Skeletal muscle cell (primary cell): ENCODE data around the gene CTNNA1.

Source experiments
- DNase-seq: peaks from one replicate; pipeline ENCODE4 v3.0.0-alpha.2; 2010; ENCODE audit warnings: low read depth
- H3K4me3 ChIP-seq: 2 replicates; pipeline ENCODE4 v1.5.1; 2011; ENCODE audit warnings: low read depth, mild to moderate bottlenecking, control low read depth, low read length, moderate library complexity

The CTNNA1 gene

DNA sequence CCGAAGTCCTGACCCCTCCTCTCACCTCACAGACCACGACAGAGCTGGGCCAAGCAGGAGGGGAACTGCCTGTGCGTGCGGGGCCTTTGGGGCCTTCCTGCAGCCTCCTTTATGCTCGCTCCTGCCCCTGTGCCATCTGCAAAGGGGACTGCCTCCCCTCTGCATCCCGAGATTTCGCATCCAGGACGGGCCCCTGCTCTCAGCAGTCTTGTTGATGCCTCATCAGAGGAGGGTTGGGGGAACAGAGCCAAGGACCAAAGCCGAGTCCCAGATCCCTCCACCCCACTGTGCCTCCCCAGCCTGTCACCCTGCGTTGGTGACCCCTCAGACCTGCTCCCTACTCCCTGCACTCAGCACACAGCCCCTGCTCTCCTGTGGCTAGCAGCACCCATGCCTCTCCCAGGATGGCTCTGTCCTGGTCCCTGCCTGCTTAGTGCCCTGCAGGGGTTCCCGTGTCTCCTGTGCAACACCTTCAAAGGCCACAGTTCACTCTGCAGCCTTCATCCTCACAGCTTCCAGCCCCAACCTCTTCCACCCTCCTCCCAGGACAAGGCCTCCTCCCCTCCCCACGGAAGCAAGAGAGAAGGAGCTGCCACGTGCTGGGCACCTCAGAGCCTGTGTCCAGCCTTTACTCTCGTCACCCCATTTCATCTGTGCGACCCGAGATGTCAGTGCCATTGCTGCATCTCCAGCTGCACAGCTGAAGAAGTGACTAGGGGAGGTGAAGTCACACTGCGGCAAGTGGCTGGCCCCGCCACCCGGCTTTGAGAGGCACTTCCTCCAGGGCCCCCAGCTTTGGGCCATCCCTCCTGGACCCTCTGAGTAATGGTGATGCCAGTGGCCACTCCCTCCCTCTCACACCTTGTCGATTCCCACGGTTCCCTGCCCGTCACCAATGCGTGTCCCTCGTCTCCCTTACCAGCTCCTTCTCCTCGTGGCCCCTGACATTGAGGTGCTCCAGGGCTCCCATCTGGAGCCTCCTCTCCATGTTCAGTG is 184.5 kb downstream of the CTNNA1 start:
- no peak for DNase-seq
- H3K4me3 ChIP-seq = no peak overlapping the region

DNA sequence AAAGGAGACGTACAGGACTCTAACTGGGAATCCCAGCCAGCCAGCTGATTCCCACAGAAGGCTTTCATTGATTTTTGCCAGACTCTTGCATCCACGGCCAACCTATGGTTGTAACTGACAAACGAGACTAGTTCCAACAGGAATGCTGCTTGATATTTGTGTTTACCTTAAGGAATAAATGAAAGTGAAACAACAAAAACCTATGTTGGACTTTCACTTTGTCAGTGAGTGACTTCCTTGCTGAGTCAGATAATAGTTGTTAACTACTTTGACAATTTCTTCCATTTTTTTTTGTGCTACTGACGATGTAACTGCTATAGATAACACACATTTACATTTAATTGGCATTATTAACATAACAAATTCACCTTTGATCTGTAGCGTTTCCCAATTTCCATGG is 185.3 kb downstream of the CTNNA1 start:
- DNase-seq = no peak
- no peak overlapping the region for H3K4me3 ChIP-seq

DNA sequence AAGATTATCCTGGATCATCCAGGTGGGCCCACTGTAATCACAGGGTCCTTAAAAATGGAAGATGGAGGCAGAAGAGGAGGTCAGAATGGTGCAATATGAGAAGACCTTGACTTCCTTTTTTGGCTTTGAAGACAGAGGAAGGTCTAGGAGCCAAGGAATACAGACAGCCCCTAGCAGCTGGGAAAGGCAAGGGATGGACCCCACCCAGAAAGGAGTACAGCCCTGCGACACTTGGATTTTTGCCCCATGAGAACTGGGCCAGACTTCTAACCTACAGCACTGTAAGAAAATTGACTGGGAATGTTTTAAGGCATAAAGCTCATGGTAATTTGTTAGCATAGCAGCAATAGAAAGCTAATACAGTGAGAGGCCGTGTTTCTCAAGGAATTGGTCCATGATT is 188.8 kb downstream of the CTNNA1 start:
- no peak for DNase-seq
- no peak overlapping the region for H3K4me3 ChIP-seq

DNA sequence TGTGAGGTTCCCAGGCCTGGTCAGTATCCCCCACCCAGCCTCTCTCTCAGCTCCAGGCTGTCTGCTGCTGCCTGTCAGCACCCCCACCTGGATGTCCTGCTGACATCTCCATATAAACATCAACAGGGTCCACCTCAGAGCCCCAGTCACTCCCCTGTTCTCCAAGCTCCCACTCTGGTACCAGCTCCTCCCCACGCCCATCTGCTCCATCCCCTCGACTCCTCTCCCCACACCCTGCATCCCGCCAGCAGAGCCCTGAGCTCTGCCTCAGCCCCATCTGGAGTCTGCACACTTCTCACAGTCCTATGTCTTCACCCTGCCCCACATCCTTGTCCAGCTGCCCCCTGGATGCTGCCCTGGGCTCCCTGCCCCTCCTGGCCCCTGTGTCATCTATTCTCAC is 189.6 kb downstream of the CTNNA1 start:
- no peak for DNase-seq
- H3K4me3 ChIP-seq = no peak overlapping the region

DNA sequence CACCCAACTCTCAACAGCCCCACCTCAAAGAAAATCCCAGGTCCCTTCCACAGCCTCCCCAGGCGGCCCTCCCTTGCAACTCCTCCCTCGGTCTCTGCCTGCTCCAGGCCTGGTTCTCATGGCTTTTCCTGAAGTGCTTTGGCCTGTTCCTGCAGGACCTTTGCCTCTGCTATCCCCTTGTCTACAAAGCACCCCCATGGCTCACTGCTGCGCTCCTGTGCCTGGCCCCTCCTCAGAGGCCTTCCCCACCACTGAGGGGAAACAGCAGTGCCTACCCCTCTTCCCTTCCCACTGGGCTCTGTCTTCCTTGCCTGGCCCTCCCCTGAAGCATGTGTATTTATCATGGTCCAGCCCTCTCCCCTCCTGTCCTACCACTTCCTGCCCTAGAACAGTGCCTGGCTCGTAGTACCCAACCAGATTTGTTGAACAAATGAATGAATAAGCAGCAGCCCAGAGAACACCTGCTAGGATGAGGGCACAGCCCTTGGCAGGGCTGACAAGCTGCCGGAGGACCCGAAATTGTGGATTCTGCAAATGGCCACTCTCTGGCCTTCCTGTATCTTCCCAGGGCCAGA is 190.5 kb downstream of the CTNNA1 start:
- no peak overlapping the region for H3K4me3 ChIP-seq

DNA sequence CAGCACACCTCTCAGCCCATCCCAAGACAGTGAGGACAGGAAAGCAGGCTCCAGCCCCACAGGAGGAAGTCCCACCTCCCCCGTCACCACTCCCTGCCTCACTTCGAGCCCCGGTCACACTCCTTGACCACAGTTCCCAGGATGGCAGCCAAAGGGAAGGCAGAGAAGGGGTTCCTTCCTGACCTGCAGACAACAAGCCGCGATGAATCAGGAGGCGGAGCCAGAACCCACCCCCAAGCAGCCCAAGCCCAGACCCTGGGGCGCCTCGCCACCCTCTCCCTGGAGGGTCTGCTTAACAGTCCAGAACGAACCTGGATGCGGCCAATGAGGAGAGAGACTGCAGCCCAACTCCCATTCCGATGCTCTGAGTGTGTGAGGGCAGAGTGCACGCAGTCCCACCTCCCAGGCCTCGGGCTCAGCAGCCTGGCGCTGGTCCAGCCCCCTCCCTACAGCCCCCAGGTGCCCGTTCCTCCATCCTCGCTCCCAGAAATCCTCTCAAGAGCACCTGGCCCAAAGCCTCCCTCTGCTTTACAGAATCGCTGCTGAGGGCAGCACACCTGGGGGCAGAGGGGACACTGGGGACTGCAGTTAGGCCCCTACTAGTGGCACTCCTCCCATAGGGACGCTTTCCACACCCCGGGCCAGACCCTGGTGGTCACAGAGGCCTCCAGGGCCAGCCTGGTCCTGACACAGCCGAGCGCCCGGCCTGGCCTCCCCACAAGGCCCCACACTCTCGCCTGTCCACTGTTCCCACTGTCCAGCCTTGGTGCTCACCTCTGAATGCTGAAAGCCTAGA is 191.5 kb downstream of the CTNNA1 start:
- no peak overlapping the region for H3K4me3 ChIP-seq
- DNase-seq = no peak

More for the DNA sequence above, 190.5 kb downstream of the CTNNA1 start:
- DNase-seq = no peak

DNA sequence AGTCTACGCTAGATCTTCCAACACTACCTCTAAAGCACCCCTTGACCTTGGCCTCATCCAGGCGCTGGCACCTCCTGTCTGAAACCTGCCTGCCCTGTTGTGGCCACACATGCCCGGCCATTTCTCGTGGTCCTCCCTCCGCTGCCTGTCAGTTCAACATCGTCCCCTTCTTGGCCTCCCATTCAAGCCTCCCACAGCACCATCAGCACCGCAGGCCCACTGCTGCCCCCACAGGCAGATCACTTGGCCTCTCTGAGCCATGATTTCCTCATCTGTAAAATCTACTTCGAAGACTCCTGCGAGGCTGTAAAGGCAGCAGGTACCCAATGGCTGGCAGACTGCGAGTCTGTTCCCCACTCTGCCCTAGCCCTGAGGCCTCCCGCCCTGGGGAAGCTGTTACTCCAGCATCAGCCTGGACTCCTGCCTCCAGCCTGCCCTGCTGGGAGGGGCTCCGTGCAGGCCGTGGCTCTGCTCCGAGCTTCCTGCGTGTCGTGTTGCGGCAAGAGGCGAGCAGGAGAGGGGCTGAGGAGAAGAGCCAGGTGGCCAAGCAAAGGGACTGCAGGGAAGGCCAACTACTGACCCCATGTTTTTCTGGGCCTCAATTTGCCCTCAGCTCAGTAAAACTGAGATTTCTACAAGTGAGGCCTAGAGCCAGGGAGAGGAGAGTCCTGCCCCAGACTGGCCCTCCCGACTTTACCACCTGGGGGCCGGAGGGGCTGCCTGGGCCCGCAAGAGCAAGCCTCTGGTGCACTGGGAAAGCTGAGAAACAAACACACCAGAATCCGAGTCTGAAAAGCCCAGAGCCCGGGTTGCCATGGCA is 192.4 kb downstream of the CTNNA1 start:
- DNase-seq = no peak
- H3K4me3 ChIP-seq = no peak overlapping the region

DNA sequence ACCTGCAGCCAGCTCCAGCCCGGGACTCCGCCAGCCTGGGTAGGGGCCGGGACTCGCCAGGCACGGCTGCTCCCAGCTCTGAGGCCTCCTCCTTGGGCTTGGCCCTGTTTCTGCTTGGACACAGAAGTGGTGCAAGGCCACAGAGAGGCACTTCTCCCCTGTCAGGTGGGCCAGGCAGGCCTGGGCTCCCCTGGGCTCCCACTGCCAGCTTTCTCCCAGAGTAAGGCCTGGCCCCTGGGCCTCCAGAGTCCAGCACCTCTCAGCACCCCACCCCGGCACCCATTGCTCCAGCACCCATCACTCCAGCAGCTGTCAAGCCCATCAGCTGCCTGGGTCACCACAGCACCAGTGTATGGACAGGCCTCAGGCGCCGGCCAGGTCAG is 193.0 kb downstream of the CTNNA1 start:
- DNase-seq = no peak
- H3K4me3 ChIP-seq = no peak overlapping the region

DNA sequence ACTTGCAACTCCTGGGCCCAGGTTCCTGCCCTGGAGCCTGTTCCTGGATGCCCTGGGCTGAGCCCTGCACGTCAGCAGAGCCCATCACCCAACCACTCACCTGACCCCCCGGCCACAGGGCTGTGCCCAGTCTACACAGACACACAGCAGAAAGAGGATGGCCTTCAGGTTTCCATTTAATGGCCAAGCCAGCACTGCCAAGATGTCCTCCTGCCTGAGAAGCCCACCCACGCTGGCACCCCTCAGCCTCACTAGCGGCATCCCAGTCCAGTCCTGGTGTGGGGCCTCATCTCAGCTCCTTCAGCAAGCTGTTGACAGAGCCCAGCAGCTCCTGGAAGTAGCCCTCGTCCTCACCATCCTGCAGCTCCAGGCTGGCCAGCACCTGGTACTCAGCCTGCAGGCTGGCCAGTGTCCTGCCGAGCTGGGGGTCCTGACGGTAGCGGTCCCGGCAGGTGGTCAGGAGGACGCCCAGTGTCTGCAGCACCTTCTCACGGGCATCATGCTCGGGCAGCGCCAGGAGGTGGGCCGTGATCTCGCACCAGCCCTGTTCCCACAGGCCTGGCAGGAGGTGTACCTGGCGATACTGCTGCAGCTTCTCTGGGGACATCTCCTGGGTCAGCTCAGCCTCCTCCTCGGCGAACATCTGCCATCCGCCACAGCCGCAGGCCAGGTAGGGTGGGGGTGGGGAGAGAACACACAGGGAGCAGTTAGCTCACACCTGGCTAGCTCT is 193.8 kb downstream of the CTNNA1 start:
- DNase-seq = no peak
- no peak overlapping the region for H3K4me3 ChIP-seq

DNA sequence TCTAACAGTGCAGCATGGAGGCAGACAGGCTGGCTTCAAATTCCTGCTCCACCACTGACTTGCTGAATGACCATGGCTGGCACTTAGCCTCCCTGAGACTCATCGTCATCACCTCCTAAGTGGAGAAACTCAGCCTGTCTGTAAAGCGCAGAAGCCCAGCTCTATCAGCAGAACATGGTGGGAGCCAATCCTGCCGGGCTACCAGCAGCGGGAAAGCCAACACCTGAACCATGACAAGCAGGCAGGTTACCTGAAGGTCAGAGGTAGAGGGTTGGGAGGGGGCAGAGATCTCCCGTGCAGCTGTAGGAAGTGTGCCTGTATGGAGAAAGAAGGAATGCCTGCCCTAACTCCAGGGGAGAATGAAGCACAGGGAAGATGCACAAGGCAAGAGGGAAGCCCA is 194.6 kb downstream of the CTNNA1 start:
- DNase-seq = no peak
- H3K4me3 ChIP-seq = no peak overlapping the region

DNA sequence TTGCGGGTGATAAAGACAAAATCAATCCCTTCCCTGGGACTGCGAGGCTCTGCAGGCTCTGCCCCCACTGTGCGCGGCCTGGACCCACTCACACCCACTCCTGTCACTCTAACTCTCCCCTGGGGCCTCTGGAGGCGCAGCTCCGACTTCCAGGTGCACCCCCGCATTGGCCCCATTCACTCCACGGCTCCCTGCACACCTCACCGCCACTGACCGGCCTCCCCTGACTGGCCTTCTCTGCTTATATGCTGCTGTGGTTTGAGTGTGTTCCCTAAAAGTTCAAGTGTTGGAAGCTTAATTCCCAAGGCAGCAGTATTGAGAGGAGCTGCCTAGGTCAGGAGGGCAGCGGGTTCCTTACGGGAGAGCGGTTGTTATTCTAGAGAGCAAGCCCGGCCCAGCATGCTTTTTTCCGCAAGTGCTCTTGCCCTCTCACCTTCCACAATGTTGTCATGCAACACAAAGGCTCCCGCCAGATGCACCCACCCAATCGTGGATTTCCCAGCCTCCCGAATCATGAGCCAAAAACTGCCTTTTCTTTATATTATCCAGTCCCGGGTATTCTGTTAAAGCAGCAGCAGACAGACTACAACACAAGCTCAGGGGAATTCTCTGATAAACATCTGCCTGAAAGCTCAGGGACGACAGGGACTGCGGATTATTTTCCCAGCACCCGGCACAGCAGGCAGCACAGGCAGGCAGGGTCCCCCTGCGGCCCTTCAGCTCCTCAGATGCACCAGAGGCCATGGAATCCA is 195.4 kb downstream of the CTNNA1 start:
- peak; percentile 11 for DNase-seq

DNA sequence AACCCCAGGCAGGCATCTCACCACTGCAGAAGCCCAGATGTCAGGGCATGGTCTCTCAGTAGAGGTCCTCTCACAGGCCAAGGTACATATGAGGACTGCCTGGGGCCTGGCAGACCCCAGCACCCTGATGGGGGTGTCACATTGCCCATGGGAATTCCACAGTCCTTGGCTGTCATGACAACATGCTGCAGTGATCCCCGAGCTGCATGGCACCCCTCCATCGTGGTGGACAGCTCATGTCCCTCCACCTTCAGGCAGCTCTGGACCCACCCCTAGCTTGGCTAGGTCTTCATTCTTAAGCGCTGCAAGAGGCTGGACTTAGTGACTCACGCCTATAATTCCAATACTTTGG is 196.0 kb downstream of the CTNNA1 start:
- H3K4me3 ChIP-seq = no peak overlapping the region
- no peak for DNase-seq

More for the DNA sequence above, 195.4 kb downstream of the CTNNA1 start:
- no peak overlapping the region for H3K4me3 ChIP-seq

DNA sequence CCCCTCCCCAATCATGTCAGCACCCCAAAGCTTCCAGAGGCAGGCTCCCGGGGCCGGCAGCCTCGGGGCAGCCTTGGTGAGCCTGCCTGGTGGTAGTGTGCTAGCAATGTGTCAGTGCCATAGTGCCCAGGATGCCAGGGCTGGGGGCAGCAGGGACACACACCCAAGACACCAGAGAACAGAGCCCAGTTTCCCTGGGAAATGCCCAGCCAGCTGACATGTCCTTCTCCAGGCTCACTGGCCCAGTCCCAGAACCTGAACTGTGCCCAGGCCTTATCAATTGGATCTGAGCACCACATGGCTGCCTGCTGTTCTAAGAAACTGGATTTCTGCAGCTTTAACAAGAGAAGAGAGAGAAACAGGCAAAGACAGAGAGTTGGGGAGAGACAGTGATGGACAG is 196.8 kb downstream of the CTNNA1 start:
- DNase-seq = no peak
- H3K4me3 ChIP-seq = no peak overlapping the region

DNA sequence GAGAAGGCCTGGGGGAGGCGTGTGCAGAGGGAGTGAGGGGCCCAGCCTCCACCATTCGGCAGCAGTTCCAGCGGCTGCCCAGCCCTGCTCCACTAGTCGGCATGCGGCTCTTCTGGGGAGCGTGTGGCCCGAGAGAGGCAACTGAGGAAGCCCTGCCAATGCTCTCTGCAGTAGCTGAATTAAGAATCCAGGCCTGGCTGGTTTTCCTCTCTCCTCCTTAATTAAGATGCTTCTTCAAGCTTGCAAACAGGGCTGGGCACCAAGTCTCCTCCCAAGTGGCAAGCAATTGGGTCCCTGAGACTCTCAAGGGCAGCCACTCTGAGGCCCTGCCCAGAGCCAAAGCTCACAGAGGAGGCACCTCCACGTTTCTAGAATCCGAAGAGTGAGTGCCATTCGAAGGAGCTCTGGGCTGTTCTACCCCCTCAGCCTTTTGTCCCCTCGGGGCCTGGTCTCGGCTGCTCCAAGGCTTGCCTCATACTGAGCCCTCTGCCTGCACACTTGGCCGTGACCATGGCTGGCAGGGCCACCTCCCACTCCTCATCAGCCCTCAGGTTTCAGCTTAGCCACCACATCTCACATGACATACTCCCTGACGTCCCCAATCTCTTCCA is 197.3 kb downstream of the CTNNA1 start:
- no peak for DNase-seq

DNA sequence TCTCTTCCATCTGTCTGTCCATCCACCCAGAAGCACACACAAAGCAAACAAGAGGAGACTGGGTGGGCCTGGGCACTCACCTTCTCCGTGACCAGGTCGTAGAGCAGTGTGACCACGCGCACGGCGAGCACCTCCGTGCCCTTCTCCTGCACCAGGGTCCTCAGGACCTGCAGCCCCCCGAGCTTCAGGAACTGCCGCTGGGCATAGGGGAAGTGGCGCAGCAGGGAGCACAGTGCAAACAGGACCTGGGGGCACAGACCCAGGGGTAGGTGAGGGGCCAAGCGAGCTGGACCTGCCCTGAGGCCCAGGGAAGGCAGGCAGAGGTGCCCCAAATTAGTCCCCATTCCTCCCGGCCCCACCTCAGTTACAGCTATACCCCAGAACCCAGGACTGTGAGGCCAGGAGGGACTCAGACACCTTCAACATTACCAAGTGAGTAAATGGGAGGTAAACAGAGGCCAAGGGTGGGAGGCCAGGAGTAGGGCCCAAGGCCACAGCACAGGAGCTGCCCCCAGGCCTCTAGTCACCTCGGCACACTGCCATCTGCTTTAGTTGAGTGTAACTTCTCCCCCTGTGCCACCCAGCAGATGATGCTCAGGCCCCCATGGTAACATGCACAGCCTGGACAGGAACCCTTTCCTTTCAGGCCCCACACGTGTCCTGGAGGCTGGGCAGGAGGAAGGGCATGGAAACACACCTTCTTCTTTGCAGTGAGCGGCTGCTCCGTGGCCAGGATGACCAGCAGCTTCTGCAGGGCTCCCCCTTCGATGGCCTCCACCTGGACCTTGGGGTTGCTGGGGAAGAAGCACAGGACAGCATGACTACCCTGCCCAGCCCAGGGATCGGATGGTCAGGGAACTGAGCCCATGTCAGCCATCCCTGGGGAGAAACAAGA is 198.1 kb downstream of the CTNNA1 start:
- H3K4me3 ChIP-seq = no peak overlapping the region
- no peak for DNase-seq

More for the DNA sequence above, 197.3 kb downstream of the CTNNA1 start:
- H3K4me3 ChIP-seq = no peak overlapping the region

DNA sequence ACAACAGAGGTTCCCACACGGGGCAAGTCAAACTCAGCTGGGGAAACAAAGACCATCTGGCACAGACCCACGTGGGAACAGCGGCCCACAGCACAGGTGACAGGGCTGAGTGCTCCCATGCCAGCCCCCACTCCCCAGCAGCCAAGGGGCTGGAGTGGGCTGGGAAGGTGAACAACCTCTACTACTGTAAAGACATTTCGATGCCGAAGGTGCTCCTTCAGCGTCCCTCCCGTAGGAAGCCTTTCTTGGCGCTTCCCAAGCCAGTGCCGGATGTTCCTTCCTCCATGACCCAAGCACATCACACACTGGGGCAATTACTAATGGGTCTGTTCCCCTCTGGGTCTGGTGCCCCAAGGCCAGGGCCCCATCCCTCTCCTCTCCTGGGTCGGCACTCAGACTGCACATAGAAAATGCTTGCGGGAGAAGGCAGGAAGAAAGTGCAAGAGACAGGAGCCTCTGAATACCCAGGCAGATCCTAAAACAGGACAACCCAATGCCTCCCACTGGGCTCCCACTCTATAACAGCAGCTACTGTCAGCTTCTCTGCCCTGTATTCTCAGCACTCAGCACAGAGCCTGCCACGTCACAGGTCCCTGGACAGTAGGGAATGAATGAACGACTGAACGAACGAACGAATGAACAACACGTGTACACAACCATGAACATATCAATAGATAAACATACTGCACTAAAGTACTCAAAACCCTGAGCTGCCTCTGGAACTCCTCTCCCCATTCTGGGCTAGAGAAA is 198.9 kb downstream of the CTNNA1 start:
- no peak for DNase-seq
- no peak overlapping the region for H3K4me3 ChIP-seq
